Transverse colon (tissue), 4 donors: ENCODE data around the gene PPARA. TPM values are rescaled to one million over a fixed set of nuclear protein-coding genes. Genes with fewer than 3 reads are reported as not detected.

ENCODE experiments used
- DNase-seq: peaks from one replicate; pipeline ENCODE4 v3.0.0-alpha.2; 2019
- H3K27ac ChIP-seq, 4 donors: fragments of 200-600 bp; sonication (generic); 2 replicates each; pipeline ENCODE4 v1.5.1; 2016 to 2018; ENCODE audit warnings: inconsistent platforms in 4 of 4
- H3K27me3 ChIP-seq: fragments of 200-600 bp; sonication (generic); 2 replicates; pipeline ENCODE4 v1.5.1; 2017; ENCODE audit warnings: inconsistent platforms
- H3K36me3 ChIP-seq, 4 donors: fragments of 200-600 bp; sonication (generic); 2 replicates each; pipeline ENCODE4 v1.5.1; 2017 to 2019; ENCODE audit warnings: inconsistent platforms in 4 of 4
- H3K4me1 ChIP-seq, 4 donors: fragments of 200-600 bp; sonication (generic); 2 replicates each; pipeline ENCODE4 v1.5.1; 2017 to 2020; ENCODE audit warnings: inconsistent platforms in 4 of 4
- H3K4me3 ChIP-seq, 4 donors: fragments of 200-600 bp; sonication (generic); 1 replicate in 1 of 4; 2 replicates in 3 of 4; pipeline versions ENCODE4 v1.5.1 to v1.6.1; 2017 to 2019; ENCODE audit warnings: inconsistent platforms in 4 of 4
- H3K9me3 ChIP-seq, 2 donors: fragments of 200-600 bp; sonication (generic); 2 replicates each; pipeline ENCODE4 v1.5.1; 2017 to 2019; ENCODE audit warnings: inconsistent platforms in 2 of 2
- EP300 ChIP-seq: sonication (generic); formaldehyde crosslinking; IDR thresholded peaks from one replicate; pipeline ENCODE4 v1.6.1; 2017; ENCODE audit warnings: antibody characterized with exemption, low read depth
- POLR2A ChIP-seq: fragments of 450-650 bp; IDR thresholded peaks from one replicate; pipeline ENCODE4 v1.6.1; 2016; ENCODE audit warnings: antibody characterized with exemption, mild to moderate bottlenecking, moderate library complexity
- POLR2AphosphoS5 ChIP-seq, 3 donors: sonication (generic); formaldehyde crosslinking; IDR thresholded peaks; one replicate each; pipeline ENCODE4 v1.6.1; 2016; ENCODE audit warnings: antibody characterized with exemption in 3 of 3
- WGBS, 2 donors: methylation state at CpG; one replicate each; pipeline ENCODE4 v1.1.5; 2018; ENCODE audit warnings: low coverage in 1 of 2; 5-methylcytosine and 5-hydroxymethylcytosine counted together
- in situ Hi-C, 4 donors: fragments of 200-750 bp; cut with MboI; loops; one replicate each; pipeline versions ENCODE4 v1.15.0 to v1.15.1; 2017; ENCODE audit warnings: low sequenced_read_pairs in 3 of 4, low pct_ligation_motif_present in 1 of 4, low pct_unique_long_range_greater_than_20kb in 1 of 4
- intact Hi-C: fragments of 100-400 bp; cut with DNase I; formaldehyde crosslinking; loops from one replicate; pipeline ENCODE4 v1.15.1; 2023; ENCODE audit warnings: low total_unique reads
- total RNA-seq, 4 donors: library from RNA; depleted of rRNA; stranded (reverse); fragments of >200 nt; gene quantifications; one replicate each; pipeline ENCODE4 v1.1.0, GENCODE V29; 2016
- TF ChIP-seq, protein P1 (sequence below), 5 experiments: fragments of 200-600 bp in 3 of 5; fragments of 450-650 bp in 2 of 5; sonication (generic) in 3 of 5; IDR thresholded peaks; 1 replicate in 2 of 5; 2 replicates in 3 of 5; pipeline ENCODE4 v1.5.1; 2016 to 2017; ENCODE audit warnings: antibody characterized with exemption in 5 of 5, inconsistent platforms in 3 of 5, mild to moderate bottlenecking in 2 of 5, moderate library complexity in 1 of 5

PPARA gene
- total RNA-seq, 4 donors from 2014 or later: 52.0 to 88.1 (median 74.7) TPM

DNA sequence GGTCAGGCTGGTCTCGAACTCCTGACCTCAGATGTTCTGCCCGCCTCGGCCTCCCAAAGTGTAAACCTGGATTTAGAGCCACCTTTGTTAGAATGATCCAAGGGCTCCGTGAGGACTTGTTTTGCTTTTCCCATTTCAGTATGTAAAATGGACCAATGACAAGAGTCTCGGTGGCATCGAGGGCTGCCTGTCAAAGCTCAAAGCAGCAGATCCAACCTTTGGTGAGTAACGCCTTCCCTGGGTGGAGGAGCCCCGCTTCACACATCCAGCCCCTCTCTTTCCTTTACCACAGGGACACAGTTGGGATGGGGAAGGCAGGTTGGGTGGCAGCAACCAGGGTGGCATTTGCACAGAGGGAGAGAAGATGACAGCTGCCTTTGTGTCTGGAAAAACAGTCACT is 121.9 kb downstream of the PPARA start:
- no peak for TF ChIP-seq EP300
- TF ChIP-seq, protein P1, sequence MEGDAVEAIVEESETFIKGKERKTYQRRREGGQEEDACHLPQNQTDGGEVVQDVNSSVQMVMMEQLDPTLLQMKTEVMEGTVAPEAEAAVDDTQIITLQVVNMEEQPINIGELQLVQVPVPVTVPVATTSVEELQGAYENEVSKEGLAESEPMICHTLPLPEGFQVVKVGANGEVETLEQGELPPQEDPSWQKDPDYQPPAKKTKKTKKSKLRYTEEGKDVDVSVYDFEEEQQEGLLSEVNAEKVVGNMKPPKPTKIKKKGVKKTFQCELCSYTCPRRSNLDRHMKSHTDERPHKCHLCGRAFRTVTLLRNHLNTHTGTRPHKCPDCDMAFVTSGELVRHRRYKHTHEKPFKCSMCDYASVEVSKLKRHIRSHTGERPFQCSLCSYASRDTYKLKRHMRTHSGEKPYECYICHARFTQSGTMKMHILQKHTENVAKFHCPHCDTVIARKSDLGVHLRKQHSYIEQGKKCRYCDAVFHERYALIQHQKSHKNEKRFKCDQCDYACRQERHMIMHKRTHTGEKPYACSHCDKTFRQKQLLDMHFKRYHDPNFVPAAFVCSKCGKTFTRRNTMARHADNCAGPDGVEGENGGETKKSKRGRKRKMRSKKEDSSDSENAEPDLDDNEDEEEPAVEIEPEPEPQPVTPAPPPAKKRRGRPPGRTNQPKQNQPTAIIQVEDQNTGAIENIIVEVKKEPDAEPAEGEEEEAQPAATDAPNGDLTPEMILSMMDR (IDR thresholded peaks at IDR 0.05): no peak
- TF ChIP-seq POLR2AphosphoS5 (IDR thresholded peaks at IDR 0.05): no peak
- no peak for TF ChIP-seq POLR2A
- 94 to 100% methylated on average over 3 to 8 of the region's 8 CpGs for WGBS, 2 donors
- in situ Hi-C loops: no loop called here
- H3K4me3 ChIP-seq: no peak overlapping the region
- H3K4me1 ChIP-seq: peaks cover 2 to 24% (median 14%) of the 10 kb centered on the region in 4 donors
- no peaks in the 10 kb centered on the region for H3K27me3 ChIP-seq
- H3K9me3 ChIP-seq: no peaks in the 10 kb centered on the region
- DNase-seq: no peak
- peaks cover 0 to 49% (median 17%) of the 10 kb centered on the region in 4 donors for H3K36me3 ChIP-seq
- intact Hi-C loops: no loop called here
- no peak overlapping the region for H3K27ac ChIP-seq

DNA sequence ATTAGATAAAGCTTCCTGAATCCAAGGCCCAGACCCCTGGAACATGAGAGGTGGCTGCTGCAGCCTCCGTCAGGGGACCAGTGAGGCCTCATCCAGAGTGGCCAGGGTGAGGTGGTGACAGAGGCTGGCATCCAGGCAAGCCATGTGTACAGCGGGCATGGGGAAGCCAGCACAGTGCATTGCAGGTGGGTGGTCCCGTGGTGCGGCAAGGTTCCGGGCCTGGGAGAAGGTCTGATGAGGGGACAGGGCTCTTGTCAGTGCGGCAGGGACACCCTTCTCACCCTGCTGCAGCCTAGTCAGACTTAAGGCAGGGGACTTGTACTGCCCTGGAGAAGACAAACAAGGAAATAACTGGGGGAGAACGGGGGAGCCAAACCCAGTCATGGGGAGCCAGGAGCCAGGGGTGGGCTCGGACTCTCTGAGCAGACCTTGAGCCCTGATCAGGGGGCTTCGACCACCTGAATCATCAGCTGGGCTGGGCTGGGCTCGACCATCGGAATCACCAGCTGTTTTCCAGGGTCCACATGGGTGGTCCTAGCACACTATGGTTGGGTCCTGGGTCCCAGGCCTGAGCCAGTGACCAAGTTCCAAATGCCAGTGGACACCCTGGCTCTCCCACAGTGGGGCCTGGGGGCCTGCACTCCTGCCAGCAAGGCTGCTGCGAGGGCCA is 122.6 kb downstream of the PPARA start:
- peaks cover 0 to 21% (median 12%) of the 10 kb centered on the region in 4 donors for H3K4me1 ChIP-seq
- TF ChIP-seq EP300 (no peak), POLR2AphosphoS5 (IDR thresholded peaks at IDR 0.05) (no peak), POLR2A (no peak)
- TF ChIP-seq, protein P1 (IDR thresholded peaks at IDR 0.05): no peak
- in situ Hi-C loops (no loop called here), intact Hi-C loops (no loop called here)
- no peaks in the 10 kb centered on the region for H3K9me3 ChIP-seq
- H3K27me3 ChIP-seq: no peaks in the 10 kb centered on the region
- peaks cover 0 to 54% (median 17%) of the 10 kb centered on the region in 4 donors for H3K36me3 ChIP-seq
- DNase-seq: no peak
- WGBS, 2 donors: 95% methylated on average over 12 of the region's 12 CpGs; no CpG with 5 or more reads in 1 of the 2 donors
- H3K4me3 ChIP-seq: no peak overlapping the region
- no peak overlapping the region for H3K27ac ChIP-seq

- no peak overlapping the region for H3K27ac ChIP-seq
- H3K36me3 ChIP-seq: peaks cover 0 to 61% (median 17%) of the 10 kb centered on the region in 4 donors
- WGBS, 2 donors: 80 to 96% methylated on average over 1 to 12 of the region's 12 CpGs
- no peak for DNase-seq
- H3K4me1 ChIP-seq: peaks cover 0 to 17% (median 9%) of the 10 kb centered on the region in 4 donors
- no peak overlapping the region for H3K4me3 ChIP-seq
- TF ChIP-seq, protein P1 (IDR thresholded peaks at IDR 0.05): no peak
- no peak for TF ChIP-seq POLR2A
- TF ChIP-seq EP300: no peak
- TF ChIP-seq POLR2AphosphoS5 (IDR thresholded peaks at IDR 0.05): no peak
- in situ Hi-C loops (no loop called here), intact Hi-C loops (no loop called here)
- no peaks in the 10 kb centered on the region for H3K9me3 ChIP-seq
- no peaks in the 10 kb centered on the region for H3K27me3 ChIP-seq
Measured at GRCh38 chr22:46273432-46274148, 123.3 kb downstream of the PPARA start.

DNA sequence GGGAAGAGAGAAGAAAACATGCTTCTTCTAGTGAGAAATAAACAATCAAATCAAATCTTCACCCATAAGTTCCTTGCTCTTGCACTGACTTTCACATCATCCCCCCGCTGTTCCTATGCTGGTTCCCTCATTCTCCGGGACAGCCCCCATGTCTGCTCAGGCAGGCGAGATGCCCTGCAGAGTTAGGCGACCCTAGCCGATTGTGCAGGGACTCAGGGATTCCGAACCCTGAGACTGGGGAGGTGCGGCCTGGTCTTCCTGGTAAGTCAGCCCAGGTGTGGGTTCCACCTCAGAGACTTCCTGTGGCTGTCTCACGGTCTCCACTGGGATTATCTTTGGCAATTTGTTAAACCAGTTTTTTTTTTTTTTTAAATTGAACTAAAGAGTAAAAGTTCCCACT is 124.1 kb downstream of the PPARA start:
- WGBS, 2 donors: 94 to 97% methylated on average over 3 to 8 of the region's 8 CpGs
- H3K4me1 ChIP-seq: peaks cover 0 to 9% (median 4%) of the 10 kb centered on the region in 4 donors
- no peaks in the 10 kb centered on the region for H3K9me3 ChIP-seq
- intact Hi-C loops: no loop called here
- H3K36me3 ChIP-seq: peaks cover 0 to 69% (median 21%) of the 10 kb centered on the region in 4 donors
- H3K27me3 ChIP-seq: no peaks in the 10 kb centered on the region
- no peak overlapping the region for H3K4me3 ChIP-seq
- no peak for DNase-seq
- no peak overlapping the region for H3K27ac ChIP-seq
- in situ Hi-C loops: no loop called here
- TF ChIP-seq, protein P1 (IDR thresholded peaks at IDR 0.05): no peak
- TF ChIP-seq POLR2A (no peak), EP300 (no peak), POLR2AphosphoS5 (IDR thresholded peaks at IDR 0.05) (no peak)
